Muscle of leg (tissue), 11 donors: ENCODE data around the gene C9orf78. TPM values are rescaled to one million over a fixed set of nuclear protein-coding genes. Genes with fewer than 3 reads are reported as not detected.

Source experiments
- DNase-seq: peaks from one replicate; pipeline ENCODE4 v3.0.0; 2013
- H3K27ac ChIP-seq: one replicate; pipeline ENCODE4 v1.5.1; 2013; ENCODE audit warnings: mild to moderate bottlenecking, low read length, control low read depth
- H3K27me3 ChIP-seq: one replicate; pipeline ENCODE4 v1.6.1; 2013; ENCODE audit warnings: low read length; ENCODE audit not compliant: control insufficient read depth, insufficient read depth
- H3K36me3 ChIP-seq: one replicate; pipeline ENCODE4 v1.6.1; 2013; ENCODE audit warnings: low read length; ENCODE audit not compliant: control insufficient read depth, insufficient read depth
- H3K4me1 ChIP-seq: one replicate; pipeline ENCODE4 v1.6.1; 2013; ENCODE audit warnings: low read length; ENCODE audit not compliant: control insufficient read depth, insufficient read depth
- H3K4me3 ChIP-seq: one replicate; pipeline ENCODE4 v1.5.1; 2013; ENCODE audit warnings: low read length, control low read depth
- H3K9me3 ChIP-seq: replicated peaks from 2 replicates; pipeline ENCODE4 v1.6.1; 2013; ENCODE audit warnings: low read depth, low read length; ENCODE audit not compliant: control insufficient read depth
- WGBS: methylation state at CpG from one replicate; pipeline ENCODE4 v1.1.5; 2013; ENCODE audit warnings: missing lambda C conversion rate; ENCODE audit not compliant: insufficient coverage; 5-methylcytosine and 5-hydroxymethylcytosine counted together
- polyA plus RNA-seq, 8 donors: library from polyadenylated mRNA; unstranded; fragments of 120-200 nt; gene quantifications; one replicate each; pipeline versions ENCODE4 v1.2.1 to v1.2.3, GENCODE V29; 2013; ENCODE audit warnings: inconsistent platforms in 1 of 8, low replicate concordance in 1 of 8; ENCODE audit not compliant: insufficient read length in 8 of 8, insufficient read depth in 1 of 8
- total RNA-seq: library from RNA; stranded (reverse); fragments of 120-200 nt; gene quantifications from one replicate; pipeline ENCODE4 v1.2.4, GENCODE V29; 2013

The C9orf78 gene
- total and polyA plus RNA-seq, 9 donors = 36.2 to 62.3 (median 50.1) TPM

DNA sequence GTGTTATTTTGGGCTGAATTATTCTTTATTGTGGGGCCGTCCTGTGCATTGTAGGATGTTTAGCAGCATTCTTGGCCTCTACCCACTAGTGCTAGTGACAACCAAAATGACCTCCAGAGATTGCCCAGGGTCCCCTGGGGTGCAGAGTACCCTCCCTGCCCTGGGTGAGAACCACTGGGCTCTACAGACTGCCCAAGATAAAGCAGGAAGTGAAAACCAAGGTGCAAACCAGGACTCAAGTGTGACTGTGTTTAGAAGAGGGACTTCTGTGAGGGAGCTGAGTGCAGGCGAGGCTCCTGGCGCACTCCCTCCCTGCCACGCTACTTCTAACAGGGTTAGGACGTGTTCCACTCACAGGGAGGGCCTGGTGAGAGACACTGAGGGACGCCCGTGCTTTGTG, 41.7 kb upstream of the C9orf78 start:
- Histone ChIP-seq H3K4me3 (no peak overlapping the region), H3K27ac (no peak overlapping the region), H3K4me1 (peaks cover 15% of the 10 kb centered on the region), H3K9me3 (no peaks in the 10 kb centered on the region), H3K36me3 (peaks cover 42% of the 10 kb centered on the region), H3K27me3 (no peaks in the 10 kb centered on the region)
- 89% methylated on average over 6 of the region's 7 CpGs for WGBS
- DNase-seq = no peak

DNA sequence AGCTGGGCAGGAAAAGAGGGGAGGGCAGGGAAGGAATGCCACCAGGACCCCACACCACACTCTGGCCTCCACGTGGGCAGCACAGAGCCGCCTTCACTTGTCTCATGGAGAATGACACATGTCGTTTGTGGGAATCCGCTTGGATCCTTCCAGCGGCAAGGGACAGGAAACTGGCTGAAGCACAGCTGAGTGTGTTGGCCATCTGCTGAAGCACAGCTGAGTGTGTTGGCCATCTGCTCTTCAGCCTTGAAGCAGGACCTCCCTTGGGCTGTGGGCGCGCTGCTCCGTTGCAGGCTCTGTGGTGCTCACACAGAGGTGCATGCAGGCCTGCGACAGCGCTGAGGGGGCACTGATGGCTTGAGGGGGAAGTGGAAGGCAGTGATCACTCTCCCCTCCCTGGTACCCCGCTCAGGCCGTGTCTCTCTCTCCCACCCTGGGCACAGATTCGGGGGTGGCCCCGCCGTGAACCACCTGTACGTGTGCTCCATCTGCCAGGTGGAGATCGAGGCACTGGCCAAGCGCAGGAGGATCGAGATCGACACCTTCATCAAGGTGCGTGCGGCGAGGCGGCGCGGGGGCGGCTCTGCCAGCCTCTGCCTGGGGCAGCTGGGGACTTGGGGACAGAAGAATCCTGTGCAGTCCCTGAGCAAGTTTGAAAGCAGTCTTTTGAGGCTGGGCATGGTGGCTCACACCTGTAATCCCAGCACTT, 40.8 kb upstream of the C9orf78 start:
- H3K4me3 ChIP-seq = no peak overlapping the region
- H3K27me3 ChIP-seq = no peaks in the 10 kb centered on the region
- no peaks in the 10 kb centered on the region for H3K9me3 ChIP-seq
- peak; percentile 65 for DNase-seq
- 83% methylated on average over 24 of the region's 27 CpGs for WGBS
- peaks cover 10% of the 10 kb centered on the region for H3K4me1 ChIP-seq
- no peak overlapping the region for H3K27ac ChIP-seq
- H3K36me3 ChIP-seq = peaks cover 35% of the 10 kb centered on the region

DNA sequence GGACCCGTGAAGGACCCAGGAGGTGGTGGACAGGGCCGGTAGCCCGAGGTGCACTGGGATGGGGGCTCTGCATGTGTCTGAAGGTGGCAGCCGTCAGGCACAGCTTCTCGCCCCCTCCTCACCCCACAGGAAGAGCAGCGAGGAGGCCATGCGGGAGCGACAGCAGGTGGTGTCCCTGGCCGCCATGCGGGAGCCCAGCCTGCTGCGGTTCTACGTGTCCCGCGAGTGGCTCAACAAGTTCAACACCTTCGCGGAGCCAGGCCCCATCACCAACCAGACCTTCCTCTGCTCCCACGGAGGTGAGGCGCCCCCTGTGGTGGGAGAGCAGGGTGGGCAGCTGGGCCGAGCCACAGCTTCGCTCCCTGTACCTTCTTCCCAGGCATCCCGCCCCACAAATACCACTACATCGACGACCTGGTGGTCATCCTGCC, 40.1 kb upstream of the C9orf78 start:
- no peaks in the 10 kb centered on the region for H3K27me3 ChIP-seq
- peaks cover 7% of the 10 kb centered on the region for H3K4me1 ChIP-seq
- peaks cover 29% of the 10 kb centered on the region for H3K36me3 ChIP-seq
- H3K9me3 ChIP-seq = no peaks in the 10 kb centered on the region
- no peak for DNase-seq
- no peak overlapping the region for H3K4me3 ChIP-seq
- WGBS = 77% methylated on average over 6 of the region's 23 CpGs
- no peak overlapping the region for H3K27ac ChIP-seq

DNA sequence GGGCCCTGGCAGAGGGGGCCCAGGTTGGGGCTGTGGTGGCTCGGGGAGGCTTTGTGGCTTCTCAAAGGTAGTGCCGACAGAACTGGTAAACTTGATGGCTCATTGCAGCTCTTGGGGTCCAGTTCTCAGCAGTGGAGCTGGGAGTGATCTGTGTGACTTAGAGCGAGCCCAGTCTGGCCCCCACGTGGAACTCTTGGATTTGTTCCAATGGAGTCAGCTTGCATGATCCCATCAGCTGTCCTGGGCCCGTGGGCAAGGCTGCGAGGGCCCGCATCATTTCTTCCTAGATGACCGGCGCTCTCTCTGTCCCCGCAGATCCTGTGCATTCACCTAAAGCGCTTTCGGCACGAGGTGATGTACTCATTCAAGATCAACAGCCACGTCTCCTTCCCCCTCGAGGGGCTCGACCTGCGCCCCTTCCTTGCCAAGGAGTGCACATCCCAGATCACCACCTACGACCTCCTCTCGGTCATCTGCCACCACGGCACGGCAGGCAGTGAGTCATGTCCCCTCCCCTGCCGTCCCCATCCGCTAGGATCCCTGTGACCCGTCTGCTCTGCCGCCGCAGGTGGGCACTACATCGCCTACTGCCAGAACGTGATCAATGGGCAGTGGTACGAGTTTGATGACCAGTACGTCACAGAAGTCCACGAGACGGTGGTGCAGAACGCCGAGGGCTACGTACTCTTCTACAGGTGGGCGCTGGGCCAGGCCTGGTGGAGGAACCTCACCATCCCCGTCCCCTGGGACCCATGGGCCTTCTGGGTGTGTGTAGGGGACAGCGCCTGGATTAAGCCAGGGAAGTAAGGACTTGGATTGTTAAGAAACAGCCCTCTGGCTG, 39.4 kb upstream of the C9orf78 start:
- Histone ChIP-seq H3K4me3 (no peak overlapping the region), H3K36me3 (peaks cover 26% of the 10 kb centered on the region), H3K27ac (no peak overlapping the region), H3K27me3 (no peaks in the 10 kb centered on the region), H3K9me3 (no peaks in the 10 kb centered on the region), H3K4me1 (peaks cover 5% of the 10 kb centered on the region)
- DNase-seq = no peak
- WGBS = 89% methylated on average over 34 of the region's 38 CpGs

DNA sequence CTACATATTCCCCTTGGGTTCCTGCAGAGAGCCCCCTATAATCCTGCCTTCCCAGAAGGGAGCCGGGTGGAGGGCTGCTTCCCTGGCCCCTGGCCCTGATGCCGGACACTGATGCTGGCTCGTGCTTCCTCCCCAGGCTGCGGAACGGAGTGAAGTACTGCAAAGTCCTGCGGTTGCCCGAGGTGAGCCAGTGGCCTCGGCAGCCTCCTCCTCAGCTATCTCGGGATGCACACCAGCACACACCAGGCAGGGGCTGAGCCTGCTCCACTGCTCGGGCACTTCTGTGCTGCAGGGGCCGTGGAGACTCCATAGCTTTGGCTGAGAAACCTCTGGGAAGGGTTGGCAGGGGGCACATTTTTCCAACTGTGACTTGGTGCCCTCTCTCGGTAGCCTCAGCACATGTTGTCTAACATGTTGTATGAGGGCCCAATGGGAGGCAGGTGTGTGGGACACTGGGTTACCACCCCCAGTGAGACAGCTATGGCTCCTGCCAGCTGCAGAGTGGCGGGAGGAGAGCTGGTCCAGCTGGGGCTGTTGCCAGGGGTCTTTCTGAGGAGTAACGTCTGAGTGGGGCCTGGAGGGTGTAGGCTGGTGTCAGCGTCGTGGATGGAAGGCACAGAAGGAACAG, 38.6 kb upstream of the C9orf78 start:
- Histone ChIP-seq H3K4me1 (peaks cover 5% of the 10 kb centered on the region), H3K27ac (no peak overlapping the region), H3K36me3 (peaks cover 34% of the 10 kb centered on the region), H3K4me3 (no peak overlapping the region), H3K9me3 (no peaks in the 10 kb centered on the region), H3K27me3 (no peaks in the 10 kb centered on the region)
- 79% methylated on average over 12 of the region's 16 CpGs for WGBS
- DNase-seq = no peak

DNA sequence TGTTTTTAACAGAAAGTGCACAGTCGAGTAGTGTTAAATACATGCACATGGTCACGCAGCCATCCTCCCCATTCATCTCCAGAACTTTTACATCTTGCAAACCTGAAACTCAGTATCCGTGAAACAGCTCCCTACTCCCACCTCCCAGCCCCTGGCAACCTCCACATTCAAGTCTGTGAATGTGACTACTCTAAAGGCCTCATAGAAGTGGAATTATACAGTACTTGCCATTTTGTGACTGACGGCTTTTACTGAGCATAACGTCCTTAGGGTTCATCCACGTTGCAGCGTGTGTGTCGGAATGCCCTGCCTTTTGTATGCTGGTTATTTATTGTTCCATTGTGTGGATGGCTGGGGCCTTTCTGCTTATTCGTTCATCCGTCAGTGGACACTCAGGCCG, 36.0 kb upstream of the C9orf78 start:
- Histone ChIP-seq H3K4me3 (no peak overlapping the region), H3K9me3 (no peaks in the 10 kb centered on the region), H3K36me3 (peaks cover 47% of the 10 kb centered on the region), H3K27me3 (no peaks in the 10 kb centered on the region), H3K4me1 (peaks cover 12% of the 10 kb centered on the region), H3K27ac (no peak overlapping the region)
- DNase-seq = no peak
- WGBS = 91% methylated on average over 6 of the region's 11 CpGs

DNA sequence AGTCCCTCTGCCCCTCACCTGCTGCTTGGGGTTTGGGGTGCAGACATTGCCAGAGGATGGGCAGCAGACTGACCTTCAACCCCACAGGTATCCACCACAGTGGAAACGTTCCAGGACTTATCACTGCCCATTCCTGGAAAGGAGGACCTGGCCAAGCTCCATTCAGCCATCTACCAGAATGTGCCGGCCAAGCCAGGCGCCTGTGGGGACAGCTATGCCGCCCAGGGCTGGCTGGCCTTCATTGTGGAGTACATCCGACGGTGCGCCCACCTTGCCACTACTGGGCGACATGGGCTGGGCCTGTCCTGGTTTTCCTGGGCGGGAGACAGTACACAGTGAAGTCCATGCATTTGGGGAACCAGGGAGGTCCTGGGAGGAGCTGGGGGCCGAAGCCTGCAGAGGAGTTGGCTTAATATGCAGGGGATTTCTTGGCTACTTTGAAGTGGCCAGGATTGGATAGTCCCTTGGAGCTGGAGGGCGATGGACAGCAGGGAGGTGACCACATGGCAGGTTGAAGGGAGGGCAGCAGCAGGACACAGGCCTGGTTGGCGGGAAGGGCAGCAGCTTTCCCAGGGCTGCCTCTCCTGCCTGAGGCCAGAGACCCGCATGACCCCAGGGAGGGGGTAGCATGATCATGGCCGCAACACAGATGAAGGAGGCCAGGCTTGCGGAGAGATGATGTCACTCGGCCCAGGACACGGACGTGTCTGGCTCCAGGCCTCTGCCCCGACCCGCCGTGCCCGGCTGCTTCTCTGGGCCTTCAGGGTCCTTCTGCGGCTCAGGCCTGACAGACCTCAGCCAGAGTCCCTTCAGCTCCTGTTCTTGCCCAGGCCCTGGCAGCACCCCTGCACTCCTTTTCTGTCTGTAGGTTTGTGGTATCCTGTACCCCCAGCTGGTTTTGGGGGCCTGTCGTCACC, 34.8 kb upstream of the C9orf78 start:
- 90% methylated on average over 24 of the region's 24 CpGs for WGBS
- no peak overlapping the region for H3K27ac ChIP-seq
- H3K4me3 ChIP-seq = no peak overlapping the region
- no peaks in the 10 kb centered on the region for H3K27me3 ChIP-seq
- H3K36me3 ChIP-seq = peaks cover 44% of the 10 kb centered on the region
- no peak for DNase-seq
- H3K9me3 ChIP-seq = no peaks in the 10 kb centered on the region
- peaks cover 12% of the 10 kb centered on the region for H3K4me1 ChIP-seq

DNA sequence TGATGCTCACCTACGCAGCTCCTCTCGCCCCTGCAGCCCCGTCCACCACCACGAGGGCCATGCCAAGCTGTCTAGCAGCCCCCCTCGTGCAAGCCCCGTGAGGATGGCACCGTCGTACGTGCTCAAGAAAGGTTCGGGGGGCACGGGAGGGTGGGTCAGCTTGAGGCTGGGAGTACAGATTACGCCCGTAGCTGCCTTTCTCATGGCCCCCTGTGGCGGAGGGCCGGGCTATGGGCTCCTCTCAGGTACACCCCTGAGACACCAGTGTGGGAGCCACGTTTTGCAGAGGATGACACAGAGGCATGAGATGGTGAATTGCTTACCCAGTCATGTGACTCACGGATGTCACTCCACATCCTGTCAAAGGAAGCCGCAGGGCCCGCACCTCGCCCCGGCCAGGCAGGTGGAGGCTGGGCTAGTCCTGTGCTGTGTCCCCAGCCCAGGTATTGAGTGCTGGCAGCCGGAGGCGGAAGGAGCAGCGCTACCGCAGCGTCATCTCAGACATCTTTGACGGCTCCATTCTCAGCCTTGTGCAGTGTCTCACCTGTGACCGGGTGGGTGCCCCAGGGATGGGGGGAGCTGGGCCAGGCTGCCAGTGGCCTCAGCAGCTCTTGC, 33.9 kb upstream of the C9orf78 start:
- Histone ChIP-seq H3K27me3 (no peaks in the 10 kb centered on the region), H3K9me3 (no peaks in the 10 kb centered on the region), H3K27ac (no peak overlapping the region), H3K4me3 (no peak overlapping the region), H3K4me1 (peaks cover 9% of the 10 kb centered on the region), H3K36me3 (peaks cover 37% of the 10 kb centered on the region)
- no peak for DNase-seq
- WGBS = 89% methylated on average over 28 of the region's 28 CpGs

DNA sequence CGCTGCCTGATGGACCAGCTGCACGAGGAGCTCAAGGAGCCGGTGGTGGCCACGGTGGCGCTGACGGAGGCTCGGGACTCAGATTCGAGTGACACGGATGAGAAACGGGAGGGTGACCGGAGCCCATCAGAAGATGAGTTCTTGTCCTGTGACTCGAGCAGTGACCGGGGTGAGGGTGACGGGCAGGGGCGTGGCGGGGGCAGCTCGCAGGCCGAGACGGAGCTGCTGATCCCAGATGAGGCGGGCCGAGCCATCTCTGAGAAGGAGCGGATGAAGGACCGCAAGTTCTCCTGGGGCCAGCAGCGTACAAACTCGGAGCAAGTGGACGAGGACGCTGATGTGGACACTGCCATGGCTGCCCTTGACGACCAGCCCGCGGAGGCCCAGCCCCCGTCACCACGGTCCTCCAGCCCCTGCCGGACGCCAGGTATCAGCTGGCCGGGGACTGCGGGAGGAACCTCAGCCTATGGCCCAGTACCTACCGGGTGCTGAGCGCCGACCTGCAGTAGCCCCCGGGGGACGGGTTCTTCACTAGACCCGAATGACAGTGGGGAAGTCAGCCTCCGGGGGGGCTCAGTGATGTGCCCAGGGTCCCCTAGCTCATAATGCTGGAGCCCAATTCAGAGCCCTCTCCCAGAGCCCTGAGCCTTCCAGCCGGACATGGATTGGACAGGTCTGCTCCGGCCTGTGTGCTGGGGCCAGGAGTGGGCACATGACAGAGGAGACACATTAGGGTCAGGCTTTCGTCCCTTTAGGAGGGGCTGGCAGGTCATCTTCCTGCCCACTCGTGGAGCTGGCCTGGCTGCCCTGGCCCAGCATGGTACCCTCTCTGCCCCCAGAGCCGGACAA, 33.2 kb upstream of the C9orf78 start:
- Histone ChIP-seq H3K9me3 (no peaks in the 10 kb centered on the region), H3K4me1 (peaks cover 7% of the 10 kb centered on the region), H3K27me3 (no peaks in the 10 kb centered on the region), H3K27ac (no peak overlapping the region), H3K36me3 (peaks cover 39% of the 10 kb centered on the region), H3K4me3 (no peak overlapping the region)
- 87% methylated on average over 48 of the region's 48 CpGs for WGBS
- no peak for DNase-seq
